ENCODE results near the gene BTBD2. TPM values are rescaled to one million over a fixed set of nuclear protein-coding genes. Genes with fewer than 3 reads are reported as not detected.
"Not testable (repeated sequence)": the region's sequence is repeated elsewhere in the genome, so short reads cannot be mapped to it uniquely, and the experiment has no call there.

The BTBD2 gene
- total RNA-seq, 1 experiment from 2014 or later, result 19.9 TPM

DNA sequence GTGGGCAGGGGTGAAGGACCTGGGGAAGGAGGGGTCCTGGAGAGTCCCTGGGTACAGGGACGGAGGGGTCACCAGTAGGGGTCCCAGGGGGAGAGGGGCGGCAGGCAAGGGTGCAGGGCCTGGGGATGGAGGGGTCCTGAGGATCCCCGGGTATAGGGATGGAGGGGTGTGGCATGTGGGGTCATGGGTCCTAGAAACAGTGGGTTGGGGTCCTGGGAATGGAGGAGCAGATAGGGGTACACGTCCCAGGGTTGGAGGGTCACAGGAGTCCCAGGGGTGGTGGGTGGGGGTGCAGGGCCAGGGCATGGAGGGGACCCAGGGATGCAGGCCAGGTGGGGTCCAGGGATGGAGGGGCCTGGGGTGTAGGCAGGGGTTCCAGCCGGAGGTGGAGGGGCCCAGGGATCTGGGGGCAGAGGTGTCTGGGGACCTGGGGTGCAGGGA is 1.4 kb downstream of the BTBD2 start:
- DNase-seq (ENCODE audit: low read depth), result no peak

DNA sequence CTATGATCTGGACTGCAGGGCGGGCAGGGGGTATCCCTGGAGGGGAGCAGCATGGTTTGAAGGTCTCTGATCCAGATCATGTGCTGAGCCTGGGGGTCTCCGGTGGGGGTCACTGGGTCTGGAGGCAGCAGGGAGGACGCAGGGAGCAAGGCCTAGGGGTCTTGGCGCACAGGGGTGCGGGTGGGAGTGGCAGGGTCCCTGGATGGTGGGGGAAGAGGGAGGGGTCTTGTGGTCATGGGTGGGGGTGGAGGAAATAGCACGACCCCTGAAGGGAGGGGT is 1.9 kb downstream of the BTBD2 start:
- DNase-seq (ENCODE audit: low read depth), result no peak

DNA sequence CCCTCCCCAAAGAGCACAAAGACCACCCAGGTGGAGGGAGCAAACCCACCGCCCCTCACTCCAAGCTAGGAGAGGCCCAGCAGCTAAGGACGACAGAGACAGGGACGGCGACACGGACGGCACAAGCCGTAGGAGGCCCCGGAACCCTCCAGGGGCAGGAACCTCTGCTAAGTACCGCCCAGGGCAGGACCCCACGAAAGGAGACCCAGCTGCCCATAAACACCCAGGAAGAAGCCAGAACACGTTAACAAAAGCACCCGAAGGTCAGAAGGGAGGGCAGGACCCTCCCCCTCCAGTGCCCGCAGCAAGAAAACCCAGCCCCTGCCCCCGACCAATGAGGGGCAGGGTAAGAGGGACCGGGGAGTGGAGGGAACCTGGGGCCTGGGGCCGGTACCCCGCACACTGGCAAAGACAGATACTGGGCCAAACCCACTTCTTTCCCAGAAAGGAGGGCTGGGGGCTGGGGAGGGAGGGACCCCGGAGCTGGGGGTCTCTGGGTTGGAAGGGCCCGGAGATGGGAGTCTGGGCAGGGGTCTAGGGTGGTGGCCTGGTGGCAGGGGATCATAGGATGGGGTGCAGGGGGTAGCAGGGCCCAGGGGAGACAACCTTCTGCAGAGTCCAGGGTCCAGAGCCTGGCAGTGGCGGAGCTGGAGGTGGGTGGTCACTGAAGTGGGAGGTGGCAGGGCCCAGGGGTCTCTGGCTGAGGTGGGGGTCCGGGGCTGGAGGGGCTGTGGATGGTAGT is 2.4 kb downstream of the BTBD2 start:
- no peak for DNase-seq (ENCODE audit: low read depth)

DNA sequence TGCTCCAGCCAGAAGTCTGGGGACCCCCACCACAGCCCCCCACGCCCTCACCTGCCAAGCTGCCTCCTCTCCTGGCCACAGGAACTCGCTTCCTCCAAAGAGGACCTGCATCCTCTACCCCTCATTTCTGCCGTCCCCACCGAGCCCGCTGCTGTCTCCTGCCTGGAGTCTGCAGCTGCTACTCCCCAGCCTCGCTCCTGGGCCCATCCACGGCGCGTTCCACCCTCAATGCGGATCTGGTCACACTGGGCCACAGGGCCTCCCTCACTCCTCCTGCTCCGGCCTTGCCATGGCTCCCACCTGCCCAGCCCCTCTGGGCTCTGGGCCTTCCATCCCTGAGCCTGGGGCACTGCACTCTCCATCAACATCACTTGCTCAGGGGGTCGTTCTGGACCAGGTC is 4.3 kb downstream of the BTBD2 start:
- no peak for DNase-seq (ENCODE audit: low read depth)

DNA sequence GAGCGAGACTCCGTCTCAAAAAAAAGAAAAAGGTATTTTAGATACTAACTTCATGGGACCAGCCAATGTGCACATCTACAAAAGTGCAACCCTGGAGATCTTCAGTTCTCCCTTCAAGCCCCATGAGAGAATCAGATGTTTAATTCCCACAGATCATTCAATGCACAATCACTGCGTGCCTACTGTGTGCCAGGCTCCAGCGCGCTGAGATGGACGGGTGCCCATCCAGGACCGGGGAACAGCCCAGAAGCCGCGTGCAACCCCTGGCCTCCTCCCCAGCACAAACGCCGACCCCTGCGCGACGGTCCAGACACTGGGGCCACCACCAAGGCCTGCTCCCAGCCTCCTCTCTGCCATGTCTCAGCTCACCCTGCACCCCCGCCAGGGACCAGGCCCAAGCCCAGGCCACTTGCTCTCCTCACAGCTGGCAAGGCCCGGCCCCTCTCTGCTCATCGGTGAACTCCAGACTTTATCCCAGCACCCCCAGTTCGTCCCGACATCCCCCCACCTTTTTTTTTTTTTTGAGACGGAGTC is 5.3 kb downstream of the BTBD2 start:
- no peak for DNase-seq (ENCODE audit: low read depth)

DNA sequence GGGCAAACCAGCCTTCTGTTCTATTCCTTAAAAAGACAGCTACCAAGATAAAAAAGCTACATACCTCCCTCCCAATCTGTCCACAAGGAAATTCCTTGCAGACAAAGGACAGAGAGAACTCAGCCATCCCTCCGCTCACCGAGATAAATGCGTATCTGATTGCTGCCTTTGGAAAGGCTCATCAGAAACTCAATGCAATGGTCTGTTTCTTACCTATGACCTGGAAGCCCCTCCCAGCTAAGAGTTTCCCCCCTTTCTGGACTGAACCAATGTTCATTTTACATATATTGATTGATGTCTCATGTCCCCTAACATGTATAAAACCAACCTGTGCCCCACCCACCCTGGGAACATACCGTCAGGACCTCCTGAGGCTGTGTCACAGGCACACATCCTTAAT is 11.6 kb downstream of the BTBD2 start:
- DNase-seq (ENCODE audit: low read depth), result no peak

DNA sequence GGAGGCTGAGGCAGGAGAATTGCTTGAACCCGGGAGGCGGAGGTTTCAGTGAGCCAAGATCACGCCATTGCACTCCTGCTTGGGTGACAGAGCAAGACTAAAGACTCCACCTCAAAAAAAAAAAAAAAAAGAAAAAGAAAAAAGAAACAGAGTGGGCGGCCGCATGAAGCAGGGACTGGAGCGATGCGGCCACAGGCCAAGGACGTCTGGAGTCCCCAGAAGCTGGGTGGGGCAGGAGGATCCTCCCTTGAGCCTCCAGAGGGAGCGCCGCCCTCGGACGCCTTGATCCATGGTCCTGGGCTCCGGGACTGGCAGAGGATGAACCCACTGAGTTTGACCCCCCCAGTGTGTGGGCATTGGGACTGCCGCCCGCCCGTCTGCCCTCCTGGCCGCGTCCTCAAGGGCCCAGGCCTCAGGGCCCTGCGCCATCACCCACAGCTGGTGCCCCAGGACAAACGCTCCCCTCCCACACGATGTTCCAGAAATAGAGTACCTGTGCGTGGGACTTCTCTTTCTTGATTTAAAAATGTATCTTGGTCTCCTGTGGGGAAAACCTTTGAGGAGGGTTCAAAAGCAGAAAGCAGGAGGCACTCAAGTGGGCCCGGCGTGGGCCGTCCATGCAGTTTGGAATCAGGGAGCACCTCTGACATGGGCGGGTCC is 15.5 kb downstream of the BTBD2 start:
- no peak for DNase-seq (ENCODE audit: low read depth)

DNA sequence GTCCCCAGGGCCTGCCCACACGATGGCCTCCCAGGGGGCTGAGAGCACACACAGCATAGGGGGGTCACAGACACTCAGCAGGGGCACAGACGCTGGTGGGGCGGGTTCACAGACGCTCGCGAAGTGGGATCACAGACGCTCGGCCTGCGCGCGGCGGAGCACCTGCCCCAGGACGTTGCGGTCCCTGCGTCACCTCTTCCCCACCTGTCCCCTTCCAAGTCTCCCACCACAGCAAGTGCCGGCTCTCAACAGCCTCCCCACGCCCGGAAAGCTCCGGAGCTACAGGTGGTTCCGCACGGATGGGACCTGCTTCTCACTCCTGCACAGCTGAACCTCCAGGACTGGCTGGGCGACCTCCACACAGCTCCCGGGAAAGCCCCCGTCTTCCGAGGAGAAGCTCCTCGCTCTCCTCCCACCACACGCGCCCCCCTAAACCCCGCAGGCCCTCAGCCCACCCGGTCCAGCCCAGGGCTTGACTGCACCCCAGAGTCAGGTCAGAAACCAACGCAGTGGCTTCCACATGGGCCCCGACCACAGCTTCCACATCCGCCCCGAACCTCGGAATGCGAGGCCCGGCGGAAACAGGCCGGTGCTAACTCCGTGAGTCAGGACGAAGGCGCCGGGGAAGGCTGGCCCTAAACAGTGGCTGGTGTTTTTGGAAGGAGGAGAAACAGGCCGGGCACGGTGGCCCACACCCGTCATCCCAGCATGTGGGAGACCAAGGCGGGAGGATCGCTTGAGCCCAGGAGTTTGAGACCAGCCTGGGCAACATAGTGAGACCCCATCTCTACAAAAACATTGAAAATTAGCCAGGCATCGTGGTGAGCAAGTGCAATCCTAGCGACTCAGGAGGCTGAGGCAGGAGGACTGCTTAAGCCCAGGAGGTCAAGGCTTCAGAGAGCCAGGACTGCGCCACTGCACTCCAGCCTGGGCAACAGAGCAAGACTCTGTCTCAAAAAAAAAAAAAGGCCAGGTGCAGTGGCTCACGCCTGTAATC is 16.5 kb downstream of the BTBD2 start:
- DNase-seq (ENCODE audit: low read depth), result no peak

DNA sequence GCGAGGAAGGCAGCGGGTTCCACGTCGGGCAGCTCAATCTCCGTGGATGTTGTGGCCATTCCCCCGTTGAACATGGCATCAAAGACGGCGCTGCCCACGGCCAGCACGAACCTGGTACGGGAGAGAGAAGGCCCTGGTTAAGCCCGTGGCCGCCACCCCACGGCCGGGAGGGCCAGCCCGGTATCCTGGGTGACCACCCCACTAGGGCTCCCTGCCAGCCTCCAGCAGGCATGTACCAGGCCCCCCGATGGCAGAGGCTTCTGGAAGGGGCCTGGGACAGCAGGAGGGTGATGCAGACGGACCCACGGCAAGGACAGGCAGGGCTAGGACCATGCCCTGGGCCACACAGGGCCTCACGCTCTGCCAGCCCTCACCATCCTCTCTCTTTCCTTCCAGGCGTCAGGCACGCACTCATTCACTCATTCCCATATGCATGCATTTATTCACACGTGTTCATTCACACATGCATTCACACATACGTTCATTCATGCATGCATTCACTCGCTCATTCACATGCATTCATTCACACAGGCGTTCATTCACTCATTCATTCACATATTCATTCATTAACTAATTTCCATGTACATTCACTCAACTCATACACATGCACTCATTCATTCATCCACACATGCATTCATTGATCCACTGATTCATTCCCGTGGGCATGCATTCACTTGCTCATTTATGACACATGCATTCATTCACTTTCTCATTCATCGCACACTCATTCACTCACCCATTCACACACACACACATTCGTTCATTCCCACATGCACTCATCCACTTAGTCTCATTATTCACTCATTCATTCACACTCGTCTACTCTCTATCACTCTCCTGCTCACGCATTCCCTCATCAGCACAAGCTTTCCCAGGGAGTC is 17.9 kb downstream of the BTBD2 start:
- no peak for DNase-seq (ENCODE audit: low read depth)

DNA sequence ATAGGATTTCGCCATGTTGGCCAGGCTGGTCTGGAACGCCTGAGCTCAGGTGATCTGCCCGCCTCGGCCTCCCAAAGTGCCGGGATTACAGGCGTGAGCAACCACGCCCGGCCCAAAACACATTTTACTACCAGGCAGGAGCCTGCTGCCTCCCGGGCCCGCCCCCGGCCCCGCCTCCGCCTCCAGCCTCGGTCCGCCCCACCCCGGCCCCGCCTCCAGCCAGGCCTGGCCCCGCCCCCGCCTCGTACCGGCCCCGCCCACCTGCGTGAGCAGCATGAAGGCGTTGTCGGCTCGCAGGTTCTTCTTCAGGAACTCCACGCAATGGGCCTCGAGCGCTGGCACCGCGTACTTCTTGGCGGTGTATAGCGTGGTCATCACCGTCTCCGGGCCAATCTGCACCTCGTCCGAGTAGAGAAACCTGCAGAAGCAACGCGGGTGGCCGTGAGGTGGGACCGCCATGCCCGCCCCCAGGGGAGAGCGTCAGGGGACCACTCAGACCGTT is 22.7 kb downstream of the BTBD2 start:
- no peak for DNase-seq (ENCODE audit: low read depth)

DNA sequence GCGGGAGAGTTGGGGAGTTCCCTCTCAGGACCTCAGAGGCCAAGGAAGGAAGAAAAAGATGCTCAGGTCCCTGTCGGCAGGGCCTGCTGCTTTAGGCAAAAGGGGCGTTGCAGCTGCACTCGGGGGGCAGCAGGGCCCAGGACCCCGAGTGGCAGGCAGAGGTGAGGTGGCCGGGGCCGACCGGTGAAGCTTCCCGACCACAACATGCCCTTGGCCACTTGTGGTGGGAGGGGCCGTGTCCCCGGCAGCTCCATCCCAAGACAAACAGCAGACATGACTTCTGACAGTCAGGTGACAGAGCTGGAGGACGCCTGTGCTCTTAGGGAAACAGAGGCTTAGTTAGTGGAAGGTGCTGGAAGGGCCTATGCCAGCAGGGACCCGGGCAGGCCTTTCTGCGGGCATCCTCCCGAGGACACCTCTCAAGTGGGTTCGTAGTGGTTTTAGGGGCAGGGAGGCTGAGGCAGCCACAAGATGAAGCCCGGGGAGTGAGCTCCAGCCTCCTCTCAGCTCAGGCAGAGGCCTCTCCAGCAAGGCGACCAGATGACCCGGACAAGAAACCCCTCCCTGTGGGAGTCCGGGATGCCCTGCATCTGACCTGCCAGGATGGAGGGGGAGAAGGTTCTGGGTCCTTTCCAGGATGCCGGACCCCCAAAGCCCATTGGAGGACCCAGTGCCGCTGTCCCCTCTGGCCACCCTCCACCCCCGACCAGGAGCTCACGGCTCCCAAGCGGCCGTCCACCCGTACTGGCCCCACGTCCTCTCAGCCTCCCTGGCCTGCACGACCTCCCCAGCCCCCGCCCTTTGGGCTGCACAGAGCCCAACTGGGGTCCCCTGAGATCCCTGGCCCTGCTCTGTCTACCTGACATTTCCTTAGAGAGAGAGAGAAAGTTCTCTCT is 24.2 kb downstream of the BTBD2 start:
- DNase-seq (ENCODE audit: low read depth), result no peak

DNA sequence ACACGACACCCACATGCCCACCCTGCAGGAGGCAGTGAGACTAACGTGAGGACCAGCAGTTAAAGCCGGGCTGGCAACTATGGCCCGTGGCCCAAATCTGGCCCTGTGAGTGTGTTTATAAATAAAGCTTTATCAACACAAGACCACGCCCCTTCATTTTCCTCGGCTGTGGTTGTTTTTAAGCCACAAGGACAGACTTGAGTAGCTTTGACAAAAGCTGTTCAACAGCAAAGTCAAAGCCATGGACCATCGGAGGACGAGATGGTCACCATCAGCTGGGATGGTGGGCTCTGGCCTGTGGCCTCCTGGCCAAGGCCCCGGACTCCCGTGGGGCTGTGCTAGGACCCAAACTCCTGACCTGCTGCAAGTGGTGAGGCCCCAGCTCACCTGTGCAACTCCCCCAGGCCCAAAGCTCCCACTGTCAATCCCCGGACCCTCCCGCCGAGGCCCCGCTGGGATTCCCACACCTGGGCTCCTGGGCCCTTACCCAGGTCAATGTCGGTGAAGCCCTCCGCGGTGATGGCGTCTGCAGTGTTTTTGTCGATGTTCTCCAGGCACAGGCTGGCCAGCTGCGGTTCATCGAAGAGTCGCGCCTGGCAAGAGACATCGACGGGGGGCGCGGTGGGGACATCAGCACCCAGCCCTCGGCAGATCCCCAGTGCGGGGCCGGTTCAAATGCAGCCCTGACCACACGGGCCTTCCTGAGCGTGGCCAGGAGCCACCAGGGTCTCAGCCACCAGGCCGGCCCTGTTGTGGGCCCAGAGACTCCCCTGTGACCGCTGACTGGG is 25.1 kb downstream of the BTBD2 start:
- DNase-seq (ENCODE audit: low read depth), result no peak

DNA sequence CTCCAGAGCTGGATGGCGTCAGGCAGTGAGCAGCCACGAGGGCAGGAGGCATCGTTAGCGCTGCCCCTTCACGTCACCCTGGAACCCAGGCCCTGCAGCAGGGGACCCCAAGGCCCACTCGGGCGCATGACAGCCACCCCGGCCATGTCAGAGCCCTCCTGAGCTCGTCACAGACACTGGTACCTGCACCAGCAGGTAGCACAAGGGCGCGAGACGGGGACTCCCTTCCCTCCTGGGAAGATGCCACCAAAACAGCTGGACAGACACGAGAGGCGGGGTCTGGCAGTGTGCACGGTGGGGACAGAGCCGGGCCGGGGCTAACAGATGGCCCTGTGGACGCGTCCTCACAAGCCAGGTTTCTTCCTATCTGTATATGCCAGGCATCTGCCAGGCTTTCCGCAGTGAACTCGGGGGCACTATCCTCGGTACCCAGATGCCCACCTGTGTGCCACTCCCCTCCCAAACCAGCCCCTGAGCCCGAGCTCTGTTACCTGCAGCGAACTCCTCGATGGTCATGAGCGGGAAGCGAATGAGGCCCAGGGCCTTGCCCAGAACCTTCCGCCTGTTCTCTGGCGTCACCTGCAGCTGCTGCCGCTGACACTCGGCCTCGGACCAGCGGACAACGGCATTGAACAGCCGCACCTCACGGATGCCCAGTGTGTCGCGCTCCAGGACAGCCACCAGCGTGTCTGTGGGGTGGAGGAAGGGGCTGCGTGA is 25.8 kb downstream of the BTBD2 start:
- DNase-seq (ENCODE audit: low read depth), result no peak

DNA sequence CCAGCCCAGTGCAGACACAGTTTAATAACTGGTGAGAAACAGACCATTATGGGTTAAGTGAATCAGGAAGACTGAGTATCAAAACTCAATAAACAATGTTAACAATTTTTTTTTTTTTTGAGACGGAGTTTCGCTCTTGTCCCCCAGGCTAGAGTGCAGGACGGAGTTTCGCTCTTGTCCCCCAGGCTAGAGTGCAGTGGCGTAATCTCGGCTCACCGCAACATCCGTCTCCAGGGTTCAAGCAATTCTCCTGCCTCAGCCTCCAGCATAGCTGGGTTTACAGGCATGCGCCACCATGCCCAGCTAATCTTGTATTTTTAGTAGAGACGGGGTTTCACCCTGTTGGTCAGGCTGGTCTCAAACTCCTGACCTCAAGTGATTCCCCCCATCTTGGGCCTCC is 27.1 kb downstream of the BTBD2 start:
- not testable (repeated sequence) for DNase-seq (ENCODE audit: low read depth)

DNA sequence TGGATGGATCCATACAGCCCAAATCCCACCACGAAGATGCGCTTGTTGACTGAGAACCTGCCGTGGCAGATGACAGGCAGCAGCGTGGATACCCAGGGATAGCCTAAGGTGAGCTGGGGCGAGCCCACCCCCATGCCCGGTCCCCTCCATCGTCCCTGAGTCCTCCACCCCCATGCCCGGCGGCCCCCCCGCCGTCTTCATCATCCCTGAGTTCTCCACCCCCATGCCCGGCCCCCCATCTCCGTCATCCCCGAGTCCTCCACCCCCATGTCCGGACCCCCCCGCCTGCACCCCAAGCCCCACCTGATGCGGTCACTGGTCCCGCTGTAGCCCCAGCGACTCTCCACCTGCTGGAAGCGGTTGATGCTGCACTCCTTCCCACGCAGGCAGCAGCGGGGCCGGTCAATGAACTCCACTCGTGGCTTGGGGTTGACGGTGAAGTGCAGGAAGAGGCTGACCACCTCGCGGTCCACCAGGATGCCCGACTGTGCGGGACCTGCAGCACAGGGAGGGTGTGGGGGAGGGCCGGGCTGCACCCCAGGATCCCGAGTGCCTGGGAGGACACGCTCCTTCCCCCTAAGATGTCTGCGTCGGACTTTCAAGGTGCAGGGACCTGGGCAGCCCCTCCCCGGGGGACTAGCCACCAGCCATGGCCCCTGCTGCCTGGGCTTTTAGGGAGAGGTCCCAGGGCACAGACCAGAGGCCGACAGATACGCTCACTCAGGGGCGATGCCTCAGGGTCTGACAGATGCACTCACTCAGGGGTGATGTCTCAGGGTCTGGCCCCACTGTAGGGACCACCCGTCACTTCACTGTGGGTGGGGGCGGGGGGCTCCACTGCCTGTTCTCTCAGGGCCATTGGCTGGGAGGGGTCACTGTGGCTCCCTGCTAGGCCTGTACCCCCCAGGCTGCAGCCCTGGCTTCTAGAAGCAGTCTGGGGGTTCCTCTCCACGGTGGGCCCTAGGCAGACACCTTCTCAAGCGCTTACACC is 28.0 kb downstream of the BTBD2 start:
- DNase-seq (ENCODE audit: low read depth), result no peak

DNA sequence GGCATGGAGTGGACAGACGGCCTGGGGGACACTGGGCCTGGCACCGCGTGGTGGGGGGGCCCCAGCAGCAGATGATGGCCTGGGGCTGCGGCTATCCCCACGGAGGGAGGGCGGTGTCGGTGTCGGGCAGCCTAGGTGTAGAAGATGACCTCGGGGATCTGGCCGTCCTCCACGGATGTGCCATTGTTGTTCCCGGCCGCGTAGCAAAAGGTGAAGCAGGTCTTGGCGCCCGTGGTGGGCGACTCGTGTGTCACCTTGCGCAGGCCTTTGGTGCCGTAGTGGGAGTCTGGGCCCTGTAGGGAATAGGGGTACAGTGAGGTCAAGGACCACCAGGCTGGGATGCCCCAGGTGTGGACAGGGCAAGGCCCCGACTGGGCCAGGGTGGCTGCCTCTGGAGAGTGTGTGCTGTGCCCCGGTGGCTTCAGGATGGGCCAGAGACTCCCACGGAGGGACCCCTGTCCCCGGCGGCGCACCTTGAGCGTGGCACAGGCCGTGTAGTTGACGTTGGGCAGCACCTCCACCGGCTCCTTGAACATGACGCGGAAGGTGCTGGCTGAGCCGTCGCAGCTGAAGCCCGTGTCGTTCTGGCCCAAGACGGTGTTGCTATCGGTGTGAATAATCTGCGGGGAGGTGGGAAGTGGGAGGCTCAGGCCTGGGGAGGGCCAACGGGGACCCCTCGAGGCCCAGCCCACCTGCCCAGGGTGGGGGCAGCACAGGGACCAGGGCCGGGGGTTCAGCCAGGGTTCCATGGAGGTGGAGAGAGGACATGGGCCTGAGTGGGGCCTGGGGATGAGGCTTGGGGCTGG is 29.0 kb downstream of the BTBD2 start:
- no peak for DNase-seq (ENCODE audit: low read depth)
